Heart left ventricle (tissue), 13 donors: Measurements from ENCODE around the gene EVX2.

Source experiments
- CTCF ChIP-seq, 12 donors: fragments of 200-600 bp; sonication (generic) in 4 of 12; IDR thresholded peaks; one replicate each; pipeline versions ENCODE4 v1.5.0 to v1.8.0; 2018 to 2022; ENCODE audit warnings: antibody characterized with exemption in 12 of 12, mild to moderate bottlenecking in 5 of 12
- POLR2A ChIP-seq, 2 donors: fragments of 450-650 bp; IDR thresholded peaks; one replicate each; pipeline ENCODE4 v1.6.1; 2017; ENCODE audit warnings: antibody characterized with exemption in 2 of 2, mild to moderate bottlenecking in 2 of 2, moderate library complexity in 2 of 2
- donor health status: ischemic (EF 13 %, LVEDD 7.1; RV severe dilation, severe dysfunction).
- donor health status: DM: no; HTN: yes; CAD: no.
- donor health status: DM: no; HTN: no; CAD: no.
- donor health status: ischemic (EF 25% LVEDD 6.9; RV normal size, moderate dysfunction).
- donor health status: ischemic (EF 25% LVEDD 5.7; RV mildly dilated, moderate dysfunction).
- donor health status: ischemic (EF 35%, LVEDD 5.7; RV mildly dilated, moderate dysfunction).
- donor health status: nonischemic (EF 11% LVEDD 7.7; RV severe dilation, severe dysfunction).
- donor health status: DM: yes; HTN: yes; CAD: no.
- donor health status: PGD.
- donor health status: ischemic (EF 29% LVEDD 5.4; RV normal size, mild dysfunction).
- donor health status: nonischemic (EF 23%, LVEDD 6.1; RV moderate dilation, normal function).

- TF ChIP-seq CTCF (IDR thresholded peaks at IDR 0.05), result no peak
- no peak for TF ChIP-seq POLR2A (IDR thresholded peaks at IDR 0.05)
Observed at GRCh38 chr2:176101842-176102241, 18.1 kb upstream of the EVX2 start.
